ENCODE data around the gene ATG16L2. TPM values are rescaled to one million over a fixed set of nuclear protein-coding genes. Genes with fewer than 3 reads are reported as not detected.

ATG16L2 gene
- total and polyA plus RNA-seq, 2 donors (not counting 3 experiments of a cell fraction or from before 2014, with no cell fraction given), result 26.5 to 30.5 TPM

- TF ChIP-seq POLR2AphosphoS5 (IDR thresholded peaks at IDR 0.05; ENCODE audit: insufficient read depth, low read depth, low read length), result no peak
- FAIRE-seq (no peak), DNase-seq (ENCODE audit: low read depth, low spot score) (no peak)
- Histone ChIP-seq H3K9me1 (replicated peaks; ENCODE audit: control insufficient read depth, extremely low read depth, insufficient read depth, low read length) (no peaks in the 10 kb centered on the region), H3K9me3 (replicated peaks; ENCODE audit: control insufficient read depth, insufficient read depth, low read length) (no peaks in the 10 kb centered on the region), H3K4me1 (ENCODE audit: control insufficient read depth, extremely low read depth, insufficient read depth, low read length) (peaks cover 3% of the 10 kb centered on the region), H4K20me1 (replicated peaks; ENCODE audit: control insufficient read depth, extremely low read depth, insufficient read depth, low read length) (no peaks in the 10 kb centered on the region), H3K4me3 (replicated peaks in 1 of 3; ENCODE audit: insufficient read depth in 1 of 3, low read depth in 1 of 3, low read length in 3 of 3) (no peak overlapping the region), H3K4me2 (ENCODE audit: insufficient read depth, low read length) (no peak overlapping the region), H3K27ac (ENCODE audit: insufficient read depth, low read depth, low read length) (no peak overlapping the region), H2AFZ (ENCODE audit: low read depth, low read length) (no peak overlapping the region), H3K27me3 (ENCODE audit: control insufficient read depth in 2 of 2, insufficient read depth in 2 of 2, low read length in 2 of 2) (no peaks in the 10 kb centered on the region), H3K79me2 (ENCODE audit: control insufficient read depth, insufficient read depth, low read length) (no peaks in the 10 kb centered on the region), H3K36me3 (ENCODE audit: control insufficient read depth in 2 of 2, extremely low read depth in 1 of 2, insufficient read depth in 2 of 2, low read length in 2 of 2) (no peaks in the 10 kb centered on the region), H3K9ac (replicated peaks; ENCODE audit: extremely low read depth, insufficient read depth, low read length) (no peak overlapping the region)
- POLR2A ChIA-PET, result no interaction called here
- no TSS peak for BruUV-seq (replicated peaks)
- intact Hi-C loops (cut with micrococcal nuclease), result no loop called here
- dilution Hi-C loops (cut with MboI; ENCODE audit: extremely low pct_ligation_motif_present, low sequenced_read_pairs), result no loop called here
- CTCF ChIA-PET, result interaction anchor here (1.0 to 3.7 kb wide), 4 partner anchors 10 to 50 kb away, joined by 3 to 15 read pairs (median 6); partner anchors contain the start of gene STARD10
Measured at GRCh38 chr11:72775288-72776110, 38.7 kb upstream of the ATG16L2 start.

GRCh38 chr11:72776117-72776843 is 37.9 kb upstream of the ATG16L2 start:
- Histone ChIP-seq H2AFZ (ENCODE audit: low read depth, low read length) (no peak overlapping the region), H3K4me1 (ENCODE audit: control insufficient read depth, extremely low read depth, insufficient read depth, low read length) (peaks cover 3% of the 10 kb centered on the region), H3K36me3 (ENCODE audit: control insufficient read depth in 2 of 2, extremely low read depth in 1 of 2, insufficient read depth in 2 of 2, low read length in 2 of 2) (no peaks in the 10 kb centered on the region), H3K4me2 (ENCODE audit: insufficient read depth, low read length) (no peak overlapping the region), H3K27ac (ENCODE audit: insufficient read depth, low read depth, low read length) (no peak overlapping the region), H3K9me1 (replicated peaks; ENCODE audit: control insufficient read depth, extremely low read depth, insufficient read depth, low read length) (no peaks in the 10 kb centered on the region), H4K20me1 (replicated peaks; ENCODE audit: control insufficient read depth, extremely low read depth, insufficient read depth, low read length) (no peaks in the 10 kb centered on the region), H3K9me3 (replicated peaks; ENCODE audit: control insufficient read depth, insufficient read depth, low read length) (no peaks in the 10 kb centered on the region), H3K9ac (replicated peaks; ENCODE audit: extremely low read depth, insufficient read depth, low read length) (no peak overlapping the region), H3K27me3 (ENCODE audit: control insufficient read depth in 2 of 2, insufficient read depth in 2 of 2, low read length in 2 of 2) (no peaks in the 10 kb centered on the region), H3K4me3 (replicated peaks in 1 of 3; ENCODE audit: insufficient read depth in 1 of 3, low read depth in 1 of 3, low read length in 3 of 3) (no peak overlapping the region), H3K79me2 (ENCODE audit: control insufficient read depth, insufficient read depth, low read length) (no peaks in the 10 kb centered on the region)
- ChIA-PET CTCF (interaction anchor here (0.6 to 3.7 kb wide), 5 partner anchors 10 to 51 kb away, joined by 3 to 15 read pairs (median 3); partner anchors contain the start of gene STARD10), POLR2A (no interaction called here)
- no peak for FAIRE-seq
- intact Hi-C loops (cut with micrococcal nuclease), result no loop called here
- dilution Hi-C loops (cut with MboI; ENCODE audit: extremely low pct_ligation_motif_present, low sequenced_read_pairs), result no loop called here
- BruUV-seq (replicated peaks), result no TSS peak
- no peak for DNase-seq (ENCODE audit: low read depth, low spot score)
- TF ChIP-seq MAX (IDR thresholded peaks at IDR 0.05; ENCODE audit: insufficient read depth, insufficient read length) (no peak), POLR2A (IDR thresholded peaks at IDR 0.05; ENCODE audit: low read depth, low read length) (no peak), GATA2 (IDR thresholded peaks at IDR 0.05; ENCODE audit: insufficient read depth, insufficient read length, low read depth, low read length) (no peak), EZH2 (IDR thresholded peaks at IDR 0.05; ENCODE audit: borderline replicate concordance, low read depth, low read length, severe bottlenecking) (no peak), MYC (IDR thresholded peaks at IDR 0.05; ENCODE audit: low read depth, low read length) (no peak), JUN (IDR thresholded peaks at IDR 0.05; ENCODE audit: borderline replicate concordance, insufficient read depth, insufficient read length, low read depth) (no peak), CTCF (IDR thresholded peaks at IDR 0.05; ENCODE audit: extremely low read depth in 1 of 2, insufficient read depth in 1 of 2, low read depth in 1 of 2, low read length in 2 of 2) (no peak), POLR2AphosphoS5 (IDR thresholded peaks at IDR 0.05; ENCODE audit: insufficient read depth, low read depth, low read length) (no peak), FOS (IDR thresholded peaks at IDR 0.05; ENCODE audit: borderline replicate concordance, insufficient read depth, low read length) (no peak)

Measured in endothelial cell of umbilical vein (primary cell).